NB4 (cell line): ENCODE measurements around the gene TXNDC5.
"Not testable (repeated sequence)": the region's sequence is repeated elsewhere in the genome, so short reads cannot be mapped to it uniquely, and the experiment has no call there.

Experiments
- DNase-seq: peaks from one replicate; pipeline ENCODE4 v3.0.0; 2010; ENCODE audit warnings: low read depth
- H3K4me3 ChIP-seq: one replicate; pipeline ENCODE4 v1.5.1; 2011; ENCODE audit warnings: mild to moderate bottlenecking, low read depth, low read length, moderate library complexity
- MAX ChIP-seq: IDR thresholded peaks from 2 replicates; pipeline ENCODE4 v1.6.1; 2011; ENCODE audit warnings: low read depth, low read length
- MYC ChIP-seq: IDR thresholded peaks from 2 replicates; pipeline ENCODE4 v1.6.1; 2011; ENCODE audit warnings: low read depth, low read length
- POLR2A ChIP-seq: IDR thresholded peaks from 2 replicates; pipeline ENCODE4 v1.6.1; 2011; ENCODE audit warnings: mild to moderate bottlenecking; ENCODE audit not compliant: insufficient read length; ENCODE audit errors: extremely low read depth
- TF ChIP-seq, protein P1 (sequence below): IDR thresholded peaks from one replicate; pipeline ENCODE4 v1.5.1; 2012; ENCODE audit warnings: low read depth, low read length

The TXNDC5 gene

GRCh38 chr6:7899101-7899888 is 11.3 kb downstream of the TXNDC5 start:
- DNase-seq = peak; percentile 22
- no peak for TF ChIP-seq POLR2A
- no peak for TF ChIP-seq MAX
- TF ChIP-seq, protein P1, sequence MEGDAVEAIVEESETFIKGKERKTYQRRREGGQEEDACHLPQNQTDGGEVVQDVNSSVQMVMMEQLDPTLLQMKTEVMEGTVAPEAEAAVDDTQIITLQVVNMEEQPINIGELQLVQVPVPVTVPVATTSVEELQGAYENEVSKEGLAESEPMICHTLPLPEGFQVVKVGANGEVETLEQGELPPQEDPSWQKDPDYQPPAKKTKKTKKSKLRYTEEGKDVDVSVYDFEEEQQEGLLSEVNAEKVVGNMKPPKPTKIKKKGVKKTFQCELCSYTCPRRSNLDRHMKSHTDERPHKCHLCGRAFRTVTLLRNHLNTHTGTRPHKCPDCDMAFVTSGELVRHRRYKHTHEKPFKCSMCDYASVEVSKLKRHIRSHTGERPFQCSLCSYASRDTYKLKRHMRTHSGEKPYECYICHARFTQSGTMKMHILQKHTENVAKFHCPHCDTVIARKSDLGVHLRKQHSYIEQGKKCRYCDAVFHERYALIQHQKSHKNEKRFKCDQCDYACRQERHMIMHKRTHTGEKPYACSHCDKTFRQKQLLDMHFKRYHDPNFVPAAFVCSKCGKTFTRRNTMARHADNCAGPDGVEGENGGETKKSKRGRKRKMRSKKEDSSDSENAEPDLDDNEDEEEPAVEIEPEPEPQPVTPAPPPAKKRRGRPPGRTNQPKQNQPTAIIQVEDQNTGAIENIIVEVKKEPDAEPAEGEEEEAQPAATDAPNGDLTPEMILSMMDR = no peak
- H3K4me3 ChIP-seq = no peak overlapping the region

DNA sequence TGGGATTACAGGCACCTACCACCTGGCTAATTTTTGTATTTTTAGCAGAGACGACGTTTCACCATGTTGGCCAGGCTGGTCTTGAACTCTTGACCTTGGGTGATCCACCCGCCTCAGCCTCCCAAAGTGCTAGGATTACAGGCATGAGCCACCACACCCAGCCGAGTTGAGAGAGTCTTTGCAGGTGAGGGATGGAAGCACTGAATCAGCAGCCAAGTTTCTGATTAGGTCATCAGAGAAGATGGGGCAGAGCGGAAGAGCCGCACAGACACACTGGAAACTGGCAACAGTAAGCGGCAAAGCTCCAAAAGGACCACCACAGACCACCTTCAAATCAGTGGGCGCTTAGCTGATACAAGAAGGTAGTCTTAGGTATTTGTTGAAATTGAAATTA is 12.4 kb downstream of the TXNDC5 start:
- not testable (repeated sequence) for DNase-seq, H3K4me3 ChIP-seq

DNA sequence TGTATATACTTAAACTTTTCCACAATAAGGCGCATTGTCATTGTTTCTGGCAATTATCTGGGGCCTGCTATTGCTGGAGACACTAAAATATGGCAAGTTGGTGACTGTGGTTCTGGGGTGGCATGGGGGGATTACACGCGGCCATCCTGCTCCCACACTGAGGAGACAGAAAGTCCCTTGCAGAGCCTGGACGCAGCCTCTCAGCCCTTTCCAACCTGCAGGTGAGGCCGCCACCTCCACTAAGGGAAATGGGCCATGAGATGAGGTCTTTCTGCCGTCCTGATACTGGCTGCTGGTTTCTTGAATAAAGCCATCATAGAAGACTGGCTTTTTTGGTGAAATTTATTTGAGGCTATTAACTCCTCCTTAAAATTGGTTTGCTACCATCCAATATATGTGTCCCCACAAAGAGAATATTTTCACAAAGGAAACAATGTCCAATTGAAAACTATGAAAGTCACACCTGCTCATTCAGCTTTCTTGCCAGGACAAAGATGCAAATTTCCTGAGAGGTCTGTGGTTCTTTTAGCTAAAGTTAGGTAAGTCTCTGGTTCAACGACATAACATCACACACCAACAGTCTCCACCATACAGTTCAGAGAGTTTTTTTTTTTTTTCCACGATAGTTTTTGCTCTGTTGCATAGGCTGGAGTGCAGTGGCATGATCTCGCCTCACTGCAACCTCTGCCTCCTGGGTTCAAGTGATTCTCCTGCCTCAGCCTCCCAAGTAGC is 13.0 kb downstream of the TXNDC5 start:
- no peak for TF ChIP-seq MAX
- no peak overlapping the region for H3K4me3 ChIP-seq
- no peak for DNase-seq

DNA sequence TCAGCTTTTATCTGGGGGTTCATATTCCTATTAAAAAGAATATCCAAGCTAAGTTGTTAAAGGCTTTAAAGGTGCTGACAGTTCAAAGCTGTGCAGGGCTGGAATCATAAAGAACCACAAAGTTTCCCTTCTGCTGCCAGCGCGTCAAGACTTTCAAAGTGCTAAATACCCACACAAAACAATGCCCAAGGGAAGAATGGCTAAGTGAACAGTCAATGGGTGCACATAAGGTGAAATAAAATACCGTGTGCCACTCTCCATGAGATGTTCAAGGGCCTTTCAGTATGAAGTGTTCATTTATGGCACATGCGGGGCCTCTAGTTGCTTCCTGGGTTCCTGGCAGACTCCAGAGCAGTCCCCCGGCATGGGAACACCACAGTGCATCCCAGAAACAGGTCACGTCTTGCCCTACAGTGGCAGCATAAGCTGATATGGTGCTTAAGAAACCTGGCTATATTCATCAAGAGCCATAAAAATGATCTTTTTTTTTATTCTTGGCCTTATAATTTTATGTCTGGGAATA is 14.1 kb downstream of the TXNDC5 start:
- no peak for DNase-seq
- H3K4me3 ChIP-seq = no peak overlapping the region
- TF ChIP-seq, protein P1 = no peak
- TF ChIP-seq MAX (no peak), POLR2A (no peak), MYC (no peak)

DNA sequence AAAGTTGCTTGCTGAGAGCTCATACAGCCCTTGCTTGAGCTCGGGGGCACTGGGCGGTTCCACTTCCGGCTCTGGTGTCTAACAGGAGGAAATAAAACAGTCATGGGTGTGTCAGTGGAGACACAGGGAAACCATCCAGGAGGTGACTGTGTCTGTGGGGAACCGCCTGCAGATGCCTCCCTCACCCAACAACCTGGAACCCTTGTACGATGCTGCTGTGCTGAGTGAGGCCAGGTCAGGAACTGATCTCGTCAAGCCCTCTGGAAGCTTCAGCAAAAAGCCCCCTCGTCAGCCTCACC is 15.5 kb downstream of the TXNDC5 start:
- no peak for TF ChIP-seq MAX
- no peak for TF ChIP-seq MYC
- no peak for TF ChIP-seq POLR2A
- TF ChIP-seq, protein P1 = no peak
- H3K4me3 ChIP-seq = no peak overlapping the region
- no peak for DNase-seq

GRCh38 chr6:7894262-7895124 is 16.1 kb downstream of the TXNDC5 start:
- no peak overlapping the region for H3K4me3 ChIP-seq
- no peak for DNase-seq
- TF ChIP-seq, protein P1 = no peak
- TF ChIP-seq POLR2A (no peak), MYC (no peak), MAX (no peak)
